ENCODE data around the gene HSP90AB1.
A peak's percentile ranks its signal among the peaks of the same experiment; 100 is the strongest.
"Not testable (repeated sequence)": the region's sequence is repeated elsewhere in the genome, so short reads cannot be mapped to it uniquely, and the experiment has no call there.

Gene HSP90AB1

GRCh38 chr6:44222486-44223318 lies 24.2 kb upstream of the HSP90AB1 start:
- no peak for DNase-seq (ENCODE audit: low read depth in 3 of 3)

- peak; percentile 73 to 84 (median 78) for DNase-seq (ENCODE audit: low read depth in 3 of 3)
Observed at GRCh38 chr6:44223319-44224028, 23.4 kb upstream of the HSP90AB1 start, which contains the start of gene SLC29A1. Gene SLC29A1 (plus strand): TSS chr6:44223595. CDS start chr6:44227314, 3,719 bp downstream.

GRCh38 chr6:44224029-44224964 lies 22.6 kb upstream of the HSP90AB1 start:
- DNase-seq (ENCODE audit: low read depth in 3 of 3), result no peak

GRCh38 chr6:44224965-44225305 lies 22.0 kb upstream of the HSP90AB1 start:
- DNase-seq (ENCODE audit: low read depth in 3 of 3), result no peak

- no peak for DNase-seq (ENCODE audit: low read depth in 3 of 3)
Observed at GRCh38 chr6:44225579-44226325, 21.1 kb upstream of the HSP90AB1 start.

GRCh38 chr6:44226368-44227147 lies 20.3 kb upstream of the HSP90AB1 start:
- DNase-seq (ENCODE audit: low read depth in 3 of 3), result no peak

GRCh38 chr6:44227148-44227793 lies 19.6 kb upstream of the HSP90AB1 start:
- DNase-seq (ENCODE audit: low read depth in 3 of 3), result no peak

- DNase-seq (ENCODE audit: low read depth in 3 of 3), result no peak
Observed at GRCh38 chr6:44228031-44228430, 18.9 kb upstream of the HSP90AB1 start.

- DNase-seq (ENCODE audit: low read depth in 3 of 3), result no peak
Observed at GRCh38 chr6:44228433-44228832, 18.5 kb upstream of the HSP90AB1 start.

GRCh38 chr6:44228836-44229235 lies 18.1 kb upstream of the HSP90AB1 start:
- no peak for DNase-seq (ENCODE audit: low read depth in 3 of 3)

GRCh38 chr6:44229376-44230033 lies 17.4 kb upstream of the HSP90AB1 start:
- DNase-seq (ENCODE audit: low read depth in 3 of 3), result no peak

- DNase-seq (ENCODE audit: low read depth in 3 of 3), result no peak
Observed at GRCh38 chr6:44230034-44230675, 16.7 kb upstream of the HSP90AB1 start.

GRCh38 chr6:44231426-44231825 lies 15.5 kb upstream of the HSP90AB1 start:
- not testable (repeated sequence) for DNase-seq (ENCODE audit: low read depth in 3 of 3)

- no peak for DNase-seq (ENCODE audit: low read depth in 3 of 3)
Observed at GRCh38 chr6:44232676-44233566, 14.0 kb upstream of the HSP90AB1 start.

- no peak for DNase-seq (ENCODE audit: low read depth in 3 of 3)
Observed at GRCh38 chr6:44233567-44234100, 13.3 kb upstream of the HSP90AB1 start.

GRCh38 chr6:44234101-44235025 lies 12.5 kb upstream of the HSP90AB1 start:
- DNase-seq (ENCODE audit: low read depth in 3 of 3), result no peak

Measured in stimulated activated CD4-positive, alpha-beta T cell treated with anti-CD3 and anti-CD28 coated beads, TNF-alpha, amount 100 ng/mL, for 4 hours (primary cell).